G401 (cell line): ENCODE data around the gene RTL10. TPM values are rescaled to one million over a fixed set of nuclear protein-coding genes. Genes with fewer than 3 reads are reported as not detected.
"Not testable (repeated sequence)": the region's sequence is repeated elsewhere in the genome, so short reads cannot be mapped to it uniquely, and the experiment has no call there.

Source experiments
- DNase-seq: peaks from one replicate; pipeline ENCODE4 v3.0.0-alpha.2; 2015; ENCODE audit warnings: low spot score
- in situ Hi-C: cut with HindIII; loops from 2 replicates; pipeline ENCODE4 v1.10.0; 2016; ENCODE audit warnings: low sequenced_read_pairs, mixed read lengths
- total RNA-seq: library from RNA; depleted of rRNA; stranded (reverse); fragments of >200 nt; shearing (Covaris generic); gene quantifications from 2 replicates; pipeline ENCODE4 v1.2.3, GENCODE V29; 2014

Gene RTL10
- total RNA-seq, 1 experiment from 2014 or later: 11.0 TPM

- DNase-seq: no peak
- in situ Hi-C loops: no loop called here
Measured at GRCh38 chr22:19849835-19850762, 4.6 kb downstream of the RTL10 start.

- in situ Hi-C loops: no loop called here
- no peak for DNase-seq
Measured at GRCh38 chr22:19848298-19849224, 6.1 kb downstream of the RTL10 start.

- in situ Hi-C loops: no loop called here
- no peak for DNase-seq
Measured at GRCh38 chr22:19847345-19847632, 7.4 kb downstream of the RTL10 start.

- DNase-seq: no peak
- in situ Hi-C loops: no loop called here
Measured at GRCh38 chr22:19846620-19847344, 7.9 kb downstream of the RTL10 start.

- in situ Hi-C loops: no loop called here
- no peak for DNase-seq
Measured at GRCh38 chr22:19845054-19845722, 9.5 kb downstream of the RTL10 start.

- in situ Hi-C loops: no loop called here
- DNase-seq: peak; percentile 64
Measured at GRCh38 chr22:19844377-19845053, 10.2 kb downstream of the RTL10 start.

GRCh38 chr22:19843857-19844376 is 10.8 kb downstream of the RTL10 start:
- in situ Hi-C loops: no loop called here
- DNase-seq: no peak

- DNase-seq: no peak
- in situ Hi-C loops: no loop called here
Measured at GRCh38 chr22:19843107-19843856, 11.4 kb downstream of the RTL10 start.

GRCh38 chr22:19842393-19843106 is 12.1 kb downstream of the RTL10 start:
- no peak for DNase-seq

GRCh38 chr22:19841641-19842392 is 12.9 kb downstream of the RTL10 start:
- in situ Hi-C loops: no loop called here
- DNase-seq: no peak

More at GRCh38 chr22:19842393-19843106, 12.1 kb downstream of the RTL10 start:
- in situ Hi-C loops: no loop called here

GRCh38 chr22:19840955-19841640 is 13.6 kb downstream of the RTL10 start:
- DNase-seq: no peak
- in situ Hi-C loops: no loop called here

GRCh38 chr22:19840059-19840458 is 14.6 kb downstream of the RTL10 start:
- DNase-seq: no peak
- in situ Hi-C loops: no loop called here

GRCh38 chr22:19837915-19838314 is 16.8 kb downstream of the RTL10 start:
- DNase-seq: no peak
- in situ Hi-C loops: no loop called here

GRCh38 chr22:19836512-19836911 is 18.2 kb downstream of the RTL10 start:
- in situ Hi-C loops: no loop called here

GRCh38 chr22:19834599-19834998 is 20.1 kb downstream of the RTL10 start:
- in situ Hi-C loops: no loop called here
- no peak for DNase-seq

More at GRCh38 chr22:19836512-19836911, 18.2 kb downstream of the RTL10 start:
- DNase-seq: no peak

GRCh38 chr22:19833327-19833726 is 21.3 kb downstream of the RTL10 start:
- DNase-seq, in situ Hi-C loops: not testable (repeated sequence)
